GM19043 (cell line): ENCODE data around the gene KRTAP16-1.
"Not testable (repeated sequence)": the region's sequence is repeated elsewhere in the genome, so short reads cannot be mapped to it uniquely, and the experiment has no call there.

Experiments used
- ATAC-seq: cut with Tn5 transposase; IDR thresholded peaks from one replicate; pipeline ENCODE4 v1.9.1; 2021; ENCODE audit warnings: low read depth; ENCODE audit not compliant: unreplicated experiment

KRTAP16-1 gene

GRCh38 chr17:41304091-41304490 is 5.0 kb downstream of the KRTAP16-1 start:
- no peak for ATAC-seq

- ATAC-seq = no peak
Measured at GRCh38 chr17:41302981-41303380, 6.1 kb downstream of the KRTAP16-1 start.

DNA sequence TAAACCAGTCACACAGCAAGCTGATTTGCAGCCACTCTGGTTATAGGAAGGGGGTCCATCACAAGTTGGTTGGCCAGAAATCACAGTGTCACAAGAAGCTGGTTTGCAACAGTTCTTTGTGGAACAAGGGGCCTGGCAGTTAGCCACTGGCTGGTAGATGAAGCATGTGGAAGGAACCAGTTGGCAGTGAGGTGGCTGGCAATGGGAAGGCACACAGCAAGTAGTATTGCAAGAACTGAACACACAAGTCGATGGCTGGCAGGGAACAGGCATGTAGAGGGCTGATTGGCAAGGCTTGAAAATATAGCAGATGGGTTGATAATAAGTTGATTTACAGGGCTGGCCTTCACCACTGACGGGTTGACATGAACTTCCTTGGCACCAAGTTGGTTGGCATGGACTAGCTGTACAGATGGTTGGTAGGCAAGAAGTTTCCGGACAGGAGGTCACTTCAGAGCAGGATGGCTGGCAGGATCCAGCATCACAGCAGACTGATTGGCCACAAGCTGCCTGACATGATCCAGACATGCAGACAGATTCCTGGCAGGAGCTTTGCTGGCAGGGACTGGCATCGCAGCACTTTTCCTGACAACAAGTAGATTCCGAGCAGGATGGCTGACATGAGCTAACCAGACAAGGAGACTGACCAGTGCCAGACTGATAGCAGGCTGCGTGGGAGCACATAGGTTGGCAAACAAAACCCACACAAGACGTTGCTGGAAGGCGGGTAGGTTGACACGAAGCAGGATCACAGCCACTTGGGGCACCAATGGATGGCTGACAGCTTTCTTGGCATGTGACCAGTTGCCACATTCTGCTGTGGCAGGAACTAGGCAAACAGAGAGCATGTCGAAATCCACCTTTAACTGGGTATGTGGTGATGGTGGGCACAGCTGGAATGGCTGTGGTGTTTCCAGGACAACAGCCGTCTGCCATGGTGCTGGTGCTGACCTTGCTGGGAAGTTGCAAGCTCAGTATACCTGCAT is 6.9 kb downstream of the KRTAP16-1 start, which contains the start of gene KRTAP29-1:
Gene KRTAP29-1, minus strand, starts transcription at position 936 of the 986 bp plus-strand sequence. Its CDS starts 0 bp downstream, at position 936.
- no peak for ATAC-seq

GRCh38 chr17:41301204-41301790 is 7.8 kb downstream of the KRTAP16-1 start:
- ATAC-seq = no peak

GRCh38 chr17:41298458-41299135 is 10.5 kb downstream of the KRTAP16-1 start:
- no peak for ATAC-seq

DNA sequence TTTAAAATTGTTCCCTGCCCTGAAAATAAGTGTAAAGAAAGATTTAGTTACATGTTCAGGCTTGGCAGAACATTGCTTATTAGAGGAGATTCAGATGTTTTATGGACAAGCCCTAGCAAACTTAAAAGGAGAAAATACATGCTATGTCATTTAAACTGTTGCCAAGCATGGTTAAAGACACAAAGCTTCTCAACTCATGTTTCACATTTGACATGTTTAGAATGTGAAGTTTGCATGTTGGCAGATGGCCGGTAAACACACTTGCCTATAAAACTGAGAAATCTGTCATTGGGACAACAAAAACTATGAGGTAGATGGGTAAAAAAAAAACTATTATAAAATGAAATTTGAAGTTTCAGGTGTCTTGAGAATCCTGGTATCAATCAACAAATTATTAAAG is 12.3 kb downstream of the KRTAP16-1 start:
- ATAC-seq = no peak

DNA sequence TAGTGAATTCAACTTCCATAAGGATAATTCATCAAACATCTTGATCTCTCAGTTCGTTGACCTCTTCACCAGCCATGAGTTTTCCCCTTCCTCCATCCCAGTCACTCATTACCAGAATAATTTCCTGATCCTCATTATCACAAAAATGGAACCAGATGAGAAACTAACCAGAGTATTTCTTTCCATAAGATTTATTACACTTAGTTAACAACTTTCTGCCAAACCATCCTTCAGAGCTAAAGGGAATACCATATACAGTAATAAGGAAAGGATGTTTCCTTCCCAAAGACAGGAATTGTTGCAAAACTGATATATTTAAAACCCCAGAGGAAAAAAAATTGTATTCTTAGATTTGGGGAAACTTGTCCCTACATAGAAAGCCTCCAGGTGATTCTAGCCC is 15.1 kb downstream of the KRTAP16-1 start:
- no peak for ATAC-seq

GRCh38 chr17:41287050-41287449 is 22.1 kb downstream of the KRTAP16-1 start:
- no peak for ATAC-seq

GRCh38 chr17:41284546-41284945 is 24.6 kb downstream of the KRTAP16-1 start:
- ATAC-seq = no peak

- ATAC-seq = no peak
Measured at GRCh38 chr17:41284043-41284442, 25.1 kb downstream of the KRTAP16-1 start.

DNA sequence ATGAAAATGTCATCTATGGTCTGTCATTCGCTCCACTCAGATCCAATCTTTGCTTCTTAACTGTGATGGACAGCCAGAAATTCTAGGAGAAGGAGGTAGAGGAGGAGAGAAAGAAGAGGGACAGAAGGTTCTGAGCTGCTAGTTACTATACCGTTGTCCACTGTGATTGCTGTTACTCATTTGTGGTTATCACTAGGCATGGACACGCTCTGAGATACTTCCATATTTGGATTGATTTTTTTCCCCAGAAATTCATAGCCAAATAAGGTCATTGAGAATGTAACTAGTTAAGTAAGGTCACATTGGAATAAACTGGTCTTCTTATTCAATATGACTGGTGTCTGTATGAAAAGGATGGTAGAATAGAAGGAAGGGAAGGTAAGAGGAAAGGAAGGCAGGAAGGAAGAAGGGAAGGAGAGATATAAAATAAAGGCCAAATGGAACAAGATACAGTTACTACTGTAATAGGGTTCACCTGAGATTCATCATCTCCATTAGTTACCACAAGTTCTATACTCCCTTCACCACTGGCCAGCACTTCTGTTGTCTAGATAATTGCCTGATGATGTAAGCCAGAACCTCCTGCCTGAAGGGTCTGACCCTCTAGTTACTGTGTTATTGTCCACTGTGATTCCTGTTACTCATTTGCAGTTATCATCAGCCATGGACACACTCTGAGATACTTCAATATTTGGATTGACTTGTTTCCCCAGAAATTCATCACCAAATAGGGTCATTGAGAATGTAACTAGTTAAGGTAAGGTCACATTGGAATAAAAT is 30.7 kb downstream of the KRTAP16-1 start:
- ATAC-seq = no peak

- ATAC-seq = not testable (repeated sequence)
Measured at GRCh38 chr17:41275648-41276190, 33.4 kb downstream of the KRTAP16-1 start, which contains the start of gene KRTAP9-7. Gene KRTAP9-7 (plus strand): TSS chr17:41275698. CDS start chr17:41275698, 0 bp downstream.

DNA sequence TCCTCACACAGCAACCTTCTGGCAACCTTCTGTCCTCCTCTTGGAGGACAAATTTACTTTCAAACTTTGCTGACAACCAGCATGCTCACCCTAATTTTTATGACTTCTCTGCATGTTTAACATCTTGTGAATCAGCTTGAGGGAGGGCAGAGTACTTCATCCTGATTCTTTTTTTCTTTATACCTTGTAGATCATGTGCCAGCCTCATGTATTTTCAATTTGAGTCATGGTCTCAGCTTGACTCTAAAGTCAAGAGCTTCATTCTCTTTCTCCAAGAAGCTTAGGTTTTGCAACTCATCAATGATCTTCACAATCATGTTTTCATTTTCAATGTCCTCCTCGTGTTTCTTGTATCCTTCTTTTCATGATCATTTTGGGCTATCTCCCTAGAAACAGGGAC is 37.3 kb downstream of the KRTAP16-1 start:
- ATAC-seq = no peak

DNA sequence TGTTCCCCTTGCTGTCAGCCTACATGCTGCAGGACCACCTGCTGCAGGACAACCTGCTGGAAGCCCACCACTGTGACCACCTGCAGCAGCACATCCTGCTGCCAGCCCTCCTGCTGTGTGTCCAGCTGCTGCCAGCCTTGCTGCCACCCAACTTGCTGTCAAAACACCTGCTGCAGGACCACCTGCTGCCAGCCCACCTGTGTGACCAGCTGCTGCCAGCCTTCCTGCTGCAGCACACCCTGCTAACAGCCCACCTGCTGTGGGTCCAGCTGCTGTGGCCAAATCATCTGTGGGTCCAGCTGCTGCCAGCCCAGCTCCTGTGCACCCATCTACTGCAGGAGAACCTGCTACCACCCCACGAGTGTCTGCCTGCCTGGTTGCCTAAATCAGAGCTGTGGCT is 37.8 kb downstream of the KRTAP16-1 start:
- not testable (repeated sequence) for ATAC-seq

DNA sequence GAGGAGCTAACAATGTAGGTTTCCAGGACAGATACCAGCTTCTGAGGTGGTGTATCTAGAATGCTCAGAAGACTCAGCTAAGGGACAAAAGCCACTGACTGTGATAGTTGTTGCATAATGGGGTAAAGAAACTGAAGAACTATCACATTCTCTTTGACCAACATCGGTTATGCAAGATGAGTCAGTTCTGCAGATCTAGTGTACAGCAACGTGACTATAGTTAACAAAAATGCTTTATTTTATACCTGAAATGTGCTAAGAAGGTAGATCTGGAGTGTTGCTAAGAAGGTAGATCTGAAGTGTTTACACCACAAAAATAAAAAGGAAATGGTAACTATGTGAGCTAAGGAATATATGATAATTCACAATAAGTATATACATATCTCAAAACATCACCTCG is 41.4 kb downstream of the KRTAP16-1 start:
- no peak for ATAC-seq

DNA sequence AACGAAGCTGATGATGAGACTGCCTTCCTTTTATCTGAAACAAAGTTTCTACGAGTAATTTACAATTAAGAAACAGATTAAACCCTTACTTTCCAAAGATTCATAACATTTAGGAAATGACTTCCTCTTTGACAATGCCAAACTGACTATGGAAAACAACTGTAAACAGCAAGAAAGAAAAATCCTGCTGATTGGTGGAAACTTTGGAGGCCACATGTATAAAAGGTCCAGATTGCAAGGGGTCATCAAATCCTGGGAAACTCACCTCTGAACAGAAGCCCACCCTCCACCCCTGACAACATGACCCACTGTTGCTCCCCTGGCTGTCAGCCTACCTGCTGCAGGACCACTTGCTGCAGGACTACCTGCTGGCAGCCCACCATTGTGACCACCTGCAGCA is 44.0 kb downstream of the KRTAP16-1 start, which contains the start of gene KRTAP9-6:
Gene KRTAP9-6, plus strand, starts transcription at position 301 of the 400 bp plus-strand sequence. Its CDS starts 0 bp downstream, at position 301.
- ATAC-seq = no peak

DNA sequence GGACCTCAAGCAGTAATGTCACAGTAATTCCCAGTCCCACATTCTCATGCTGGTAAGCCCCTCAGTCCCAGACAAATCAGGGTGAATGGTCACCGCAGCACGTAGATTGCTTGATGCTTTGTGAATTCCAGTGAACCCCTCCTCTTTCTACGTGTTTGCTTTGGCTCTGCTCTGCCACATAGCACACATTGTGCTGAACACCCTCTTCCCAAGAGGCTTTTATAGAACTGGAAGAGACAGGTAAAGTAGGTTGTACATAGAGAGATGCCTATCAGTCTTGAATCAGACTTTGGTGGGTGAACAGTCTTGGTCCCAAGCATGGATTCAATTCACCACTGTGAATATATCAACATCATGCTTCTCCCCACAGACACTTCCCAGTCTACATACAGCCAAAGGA is 44.5 kb downstream of the KRTAP16-1 start:
- ATAC-seq = no peak

GRCh38 chr17:41263212-41263611 is 45.9 kb downstream of the KRTAP16-1 start:
- ATAC-seq = no peak

DNA sequence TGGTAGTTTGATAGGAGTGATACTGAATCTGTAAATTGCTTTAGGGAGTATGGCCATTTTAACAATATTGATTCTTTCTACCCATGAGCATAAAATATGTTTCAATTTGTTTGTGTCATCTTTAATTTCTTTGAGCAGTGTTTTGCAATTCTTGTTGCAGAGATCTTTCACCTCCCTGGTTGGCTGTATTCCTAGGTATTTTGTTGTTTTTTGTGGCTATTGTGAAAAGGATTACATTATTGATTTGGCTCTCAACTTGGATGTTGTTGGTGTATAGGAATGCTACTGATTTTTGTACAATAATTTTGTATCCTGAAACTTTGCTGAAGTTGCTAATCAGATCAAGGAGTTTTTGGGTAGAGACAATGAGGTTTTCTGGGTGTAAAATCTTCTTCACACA is 50.7 kb downstream of the KRTAP16-1 start:
- ATAC-seq = no peak
